ENCODE results near the gene EEPD1. TPM values are rescaled to one million over a fixed set of nuclear protein-coding genes. Genes with fewer than 3 reads are reported as not detected.

Gene EEPD1
- total RNA-seq, 1 donor from 2014 or later: 8.7 TPM

DNA sequence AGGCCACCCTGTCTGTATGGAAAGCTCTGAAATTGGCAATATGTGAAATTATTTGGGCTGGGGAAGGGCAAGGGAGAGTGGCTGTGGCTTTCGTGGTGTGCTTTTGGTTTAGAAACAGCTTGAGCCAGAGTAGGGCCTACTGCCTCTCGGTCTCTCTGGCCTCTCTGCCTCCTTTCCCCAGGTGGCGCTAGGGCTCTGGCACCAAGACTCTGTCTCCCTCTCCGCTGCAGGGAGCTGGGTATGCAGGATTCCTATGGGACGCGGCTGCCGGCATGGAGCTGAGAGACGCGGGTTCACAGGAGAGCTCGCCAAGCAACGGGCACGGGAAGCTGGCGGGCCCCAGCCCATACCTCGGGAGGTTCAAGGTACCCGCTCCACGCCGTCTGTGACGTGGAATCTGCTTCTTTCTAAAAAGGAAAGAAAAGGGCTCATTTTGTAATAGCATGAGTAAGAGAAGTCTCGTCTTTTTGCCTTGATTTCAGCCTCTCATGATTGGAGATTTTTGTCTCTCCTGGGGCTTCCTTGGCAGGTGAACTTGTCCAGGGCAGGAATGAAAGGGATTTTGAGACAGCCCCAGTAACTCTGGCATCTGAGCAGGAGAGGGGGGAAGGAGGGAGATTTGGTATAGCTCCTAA lies 131.5 kb downstream of the EEPD1 start:
- H3K4me3 ChIP-seq (ENCODE audit: low read depth, low read length): no peak overlapping the region
- TF ChIP-seq, protein P1, sequence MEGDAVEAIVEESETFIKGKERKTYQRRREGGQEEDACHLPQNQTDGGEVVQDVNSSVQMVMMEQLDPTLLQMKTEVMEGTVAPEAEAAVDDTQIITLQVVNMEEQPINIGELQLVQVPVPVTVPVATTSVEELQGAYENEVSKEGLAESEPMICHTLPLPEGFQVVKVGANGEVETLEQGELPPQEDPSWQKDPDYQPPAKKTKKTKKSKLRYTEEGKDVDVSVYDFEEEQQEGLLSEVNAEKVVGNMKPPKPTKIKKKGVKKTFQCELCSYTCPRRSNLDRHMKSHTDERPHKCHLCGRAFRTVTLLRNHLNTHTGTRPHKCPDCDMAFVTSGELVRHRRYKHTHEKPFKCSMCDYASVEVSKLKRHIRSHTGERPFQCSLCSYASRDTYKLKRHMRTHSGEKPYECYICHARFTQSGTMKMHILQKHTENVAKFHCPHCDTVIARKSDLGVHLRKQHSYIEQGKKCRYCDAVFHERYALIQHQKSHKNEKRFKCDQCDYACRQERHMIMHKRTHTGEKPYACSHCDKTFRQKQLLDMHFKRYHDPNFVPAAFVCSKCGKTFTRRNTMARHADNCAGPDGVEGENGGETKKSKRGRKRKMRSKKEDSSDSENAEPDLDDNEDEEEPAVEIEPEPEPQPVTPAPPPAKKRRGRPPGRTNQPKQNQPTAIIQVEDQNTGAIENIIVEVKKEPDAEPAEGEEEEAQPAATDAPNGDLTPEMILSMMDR (IDR thresholded peaks at IDR 0.05; ENCODE audit: insufficient read depth, low read length, poor library complexity, severe bottlenecking): no peak
- no peaks in the 10 kb centered on the region for H3K27me3 ChIP-seq (ENCODE audit: control insufficient read depth, insufficient read depth, low read length)
- H3K36me3 ChIP-seq (ENCODE audit: control insufficient read depth, insufficient read depth, low read length): no peaks in the 10 kb centered on the region
- DNase-seq (ENCODE audit: low read depth): no peak

DNA sequence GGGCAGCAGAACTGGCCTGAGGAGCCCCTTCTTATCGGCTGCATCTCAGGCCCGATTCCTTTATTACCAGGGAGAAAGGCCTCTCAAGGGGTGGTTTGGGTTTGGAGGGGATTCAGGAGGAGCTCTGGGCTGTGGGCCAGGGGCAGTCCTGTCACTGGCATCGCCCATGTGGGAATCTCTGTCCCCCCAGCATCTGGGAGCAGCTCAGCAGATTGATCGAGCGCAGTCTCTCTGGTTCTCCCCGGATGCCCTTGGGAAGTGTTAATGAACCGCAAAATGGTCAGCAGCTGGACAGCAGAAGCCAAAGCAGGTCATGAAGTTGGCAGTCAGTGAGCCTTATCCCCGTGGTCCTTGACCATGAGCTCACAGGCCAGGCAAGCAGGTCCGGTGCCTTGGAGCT lies 132.2 kb downstream of the EEPD1 start:
- H3K4me3 ChIP-seq (ENCODE audit: low read depth, low read length): no peak overlapping the region
- TF ChIP-seq, protein P1 (IDR thresholded peaks at IDR 0.05; ENCODE audit: insufficient read depth, low read length, poor library complexity, severe bottlenecking): no peak
- DNase-seq (ENCODE audit: low read depth): no peak

DNA sequence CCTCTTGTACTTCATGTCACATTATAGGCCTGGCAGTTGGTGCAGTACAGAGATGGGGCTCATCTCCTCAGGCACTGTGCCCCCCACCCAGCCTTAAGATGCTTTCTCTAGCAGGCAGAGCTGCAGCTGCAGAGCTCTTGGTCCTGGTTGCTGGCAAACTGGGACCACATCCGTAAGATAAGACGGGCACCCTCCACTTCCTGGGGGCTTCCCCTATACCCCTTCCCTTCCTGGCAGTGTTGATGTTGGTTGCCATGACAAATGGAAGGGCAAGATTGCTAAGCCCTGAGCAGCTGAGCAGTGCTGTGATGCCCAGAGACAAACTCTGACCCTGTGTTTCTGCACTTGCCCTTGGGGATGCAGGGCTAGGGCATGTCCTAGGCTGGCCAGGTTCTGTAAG lies 133.2 kb downstream of the EEPD1 start:
- H3K4me3 ChIP-seq (ENCODE audit: low read depth, low read length): no peak overlapping the region
- H3K36me3 ChIP-seq (ENCODE audit: control insufficient read depth, insufficient read depth, low read length): no peaks in the 10 kb centered on the region
- no peaks in the 10 kb centered on the region for H3K27me3 ChIP-seq (ENCODE audit: control insufficient read depth, insufficient read depth, low read length)
- DNase-seq (ENCODE audit: low read depth): no peak
- TF ChIP-seq, protein P1 (IDR thresholded peaks at IDR 0.05; ENCODE audit: insufficient read depth, low read length, poor library complexity, severe bottlenecking): no peak

More for the DNA sequence above, 132.2 kb downstream of the EEPD1 start:
- Histone ChIP-seq H3K36me3 (ENCODE audit: control insufficient read depth, insufficient read depth, low read length) (no peaks in the 10 kb centered on the region), H3K27me3 (ENCODE audit: control insufficient read depth, insufficient read depth, low read length) (no peaks in the 10 kb centered on the region)

DNA sequence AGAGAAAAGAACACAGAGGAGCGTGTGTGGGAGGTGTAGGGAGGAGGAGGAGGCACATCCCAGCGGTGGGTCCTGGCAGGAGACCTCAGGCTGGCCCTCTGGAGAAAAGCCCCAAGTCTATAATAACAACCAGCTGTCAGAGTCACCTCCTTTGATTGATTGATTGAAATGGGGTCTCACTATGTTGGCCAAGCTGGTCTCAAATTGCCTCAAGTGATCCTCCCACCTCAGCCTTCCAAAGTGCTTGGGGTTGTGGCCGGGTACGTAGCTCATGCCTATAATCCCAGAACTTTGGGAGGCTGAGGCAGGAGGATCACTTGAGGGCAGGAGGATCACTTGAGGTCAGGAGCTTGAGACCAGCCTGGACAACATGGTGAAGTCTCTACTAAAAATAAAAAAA lies 133.6 kb downstream of the EEPD1 start:
- no peak for DNase-seq (ENCODE audit: low read depth)
- no peak overlapping the region for H3K4me3 ChIP-seq (ENCODE audit: low read depth, low read length)
- no peaks in the 10 kb centered on the region for H3K36me3 ChIP-seq (ENCODE audit: control insufficient read depth, insufficient read depth, low read length)
- TF ChIP-seq, protein P1 (IDR thresholded peaks at IDR 0.05; ENCODE audit: insufficient read depth, low read length, poor library complexity, severe bottlenecking): no peak
- H3K27me3 ChIP-seq (ENCODE audit: control insufficient read depth, insufficient read depth, low read length): no peaks in the 10 kb centered on the region

DNA sequence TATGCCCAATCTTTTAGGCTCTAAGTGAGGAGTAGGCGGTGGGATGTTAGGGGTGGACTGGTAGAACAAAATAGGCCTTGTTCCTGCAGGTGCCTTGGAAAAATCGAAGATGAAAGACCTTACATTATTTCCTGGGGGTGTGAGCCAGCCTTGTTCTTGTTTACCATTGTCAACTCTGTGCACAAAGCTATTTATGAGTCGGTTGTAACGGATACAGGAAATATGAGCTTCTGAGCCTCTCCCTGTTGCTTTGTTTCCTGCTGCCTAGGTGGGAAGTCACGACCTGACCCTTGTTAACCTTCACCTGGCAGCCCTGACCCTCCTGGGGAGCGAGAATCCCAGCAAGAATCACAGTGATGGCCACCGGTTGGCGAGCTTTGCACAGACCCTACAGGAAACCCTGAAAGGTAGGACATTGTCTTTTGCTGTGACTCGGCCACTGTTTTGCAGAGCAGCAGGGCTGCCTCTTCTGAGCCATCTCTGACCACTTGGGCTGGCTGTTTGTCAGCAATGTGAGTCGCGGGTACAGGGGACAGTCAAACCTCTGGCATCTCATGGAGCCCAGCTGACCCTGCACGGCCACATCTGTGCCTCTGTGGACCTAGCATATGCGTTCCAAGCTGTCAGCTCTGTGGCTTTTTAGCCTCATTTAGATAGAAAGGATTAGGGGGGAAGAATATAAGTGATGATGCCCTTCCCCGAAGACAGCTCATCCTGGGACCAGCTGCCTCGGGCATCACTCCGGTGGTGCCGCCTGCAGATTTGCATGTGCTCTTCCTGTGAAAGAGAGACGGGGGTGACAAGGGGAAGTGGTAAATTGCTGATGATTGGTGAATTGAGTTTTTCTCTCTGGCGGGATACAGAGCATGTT lies 134.6 kb downstream of the EEPD1 start:
- Histone ChIP-seq H3K4me3 (ENCODE audit: low read depth, low read length) (no peak overlapping the region), H3K27me3 (ENCODE audit: control insufficient read depth, insufficient read depth, low read length) (no peaks in the 10 kb centered on the region), H3K36me3 (ENCODE audit: control insufficient read depth, insufficient read depth, low read length) (no peaks in the 10 kb centered on the region)
- TF ChIP-seq, protein P1 (IDR thresholded peaks at IDR 0.05; ENCODE audit: insufficient read depth, low read length, poor library complexity, severe bottlenecking): no peak
- DNase-seq (ENCODE audit: low read depth): no peak
